PC-3 (cell line): ENCODE data around the gene CFL1. TPM values are rescaled to one million over a fixed set of nuclear protein-coding genes. Genes with fewer than 3 reads are reported as not detected.
"Not testable (repeated sequence)": the region's sequence is repeated elsewhere in the genome, so short reads cannot be mapped to it uniquely, and the experiment has no call there.

Experiments
- ATAC-seq: fragments of 200-7000 bp; cut with Tn5 transposase; 2 replicates; pipeline ENCODE4 v1.9.1; 2020; ENCODE audit warnings: mild to moderate bottlenecking, moderate library complexity
- BruUV-seq: library from RNA; stranded (reverse); fragments of 400-500 nt; replicated peaks from 2 replicates; lab custom pipeline; 2021; lab: Mats Ljungman, UMichigan
- CTCF ChIA-PET: fragments of 300-600 bp; sonication (Branson Sonifier 250); formaldehyde crosslinking; loops from one replicate; lab custom pipeline; 2022; ENCODE audit warnings: antibody characterized with exemption; lab: Charles Lee
- POLR2A ChIA-PET: fragments of 300-600 bp; sonication (Branson Sonifier 250); formaldehyde crosslinking; loops from one replicate; lab custom pipeline; 2022; ENCODE audit warnings: antibody characterized with exemption; ENCODE audit not compliant: unreplicated experiment; lab: Charles Lee
- DNase-seq: peaks from one replicate; pipeline ENCODE4 v3.0.0-alpha.2; 2015
- H2AFZ ChIP-seq: fragments of 300-600 bp; sonication (generic); 2 replicates; pipeline ENCODE4 v1.6.0; 2016; ENCODE audit warnings: antibody characterized with exemption, low read length
- H3F3A ChIP-seq: fragments of 300-600 bp; sonication (generic); one replicate; pipeline ENCODE4 v1.6.0; 2017; ENCODE audit warnings: antibody characterized with exemption, low read length, control low read depth, mild to moderate bottlenecking; ENCODE audit not compliant: unreplicated experiment
- H3K27ac ChIP-seq: fragments of 300-600 bp; sonication (generic); 2 replicates; pipeline ENCODE4 v1.5.1; 2016; ENCODE audit warnings: mild to moderate bottlenecking, low read length
- H3K27me3 ChIP-seq: fragments of 300-600 bp; sonication (generic); 2 replicates; pipeline ENCODE4 v1.6.1; 2016; ENCODE audit warnings: low read length, mixed read lengths
- H3K36me3 ChIP-seq: fragments of 300-600 bp; sonication (generic); 2 replicates; pipeline ENCODE4 v1.6.1; 2016; ENCODE audit warnings: low read depth, mixed run types, low read length, mixed read lengths
- H3K4me1 ChIP-seq: fragments of 300-600 bp; sonication (generic); 2 replicates; pipeline ENCODE4 v1.5.1; 2016; ENCODE audit warnings: low read length; ENCODE audit not compliant: insufficient read depth
- H3K4me2 ChIP-seq: fragments of 300-600 bp; sonication (generic); 2 replicates; pipeline ENCODE4 v1.6.0; 2016; ENCODE audit warnings: low read length
- H3K4me3 ChIP-seq: fragments of 300-600 bp; sonication (generic); 2 replicates; pipeline ENCODE4 v1.5.1; 2016; ENCODE audit warnings: mild to moderate bottlenecking, low read length, mixed read lengths
- H3K79me2 ChIP-seq: fragments of 300-600 bp; sonication (generic); 2 replicates; pipeline ENCODE4 v1.6.1; 2017; ENCODE audit warnings: low read length, mixed read lengths
- H3K9ac ChIP-seq: fragments of 300-600 bp; sonication (generic); 2 replicates; pipeline ENCODE4 v1.6.0; 2016; ENCODE audit warnings: mild to moderate bottlenecking, low read length
- H3K9me2 ChIP-seq: fragments of 300-600 bp; sonication (generic); replicated peaks from 2 replicates; pipeline ENCODE4 v1.6.1; 2016; ENCODE audit warnings: mixed run types, low read length, mixed read lengths
- H3K9me3 ChIP-seq: fragments of 300-600 bp; sonication (generic); 2 replicates; pipeline ENCODE4 v1.6.1; 2016; ENCODE audit warnings: low read length, mixed read lengths
- H4K20me1 ChIP-seq: fragments of 300-600 bp; sonication (generic); 2 replicates; pipeline ENCODE4 v1.6.1; 2016; ENCODE audit warnings: low read length, mixed read lengths
- CTCF ChIP-seq: fragments of 300-600 bp; sonication (generic); conservative IDR thresholded peaks from 2 replicates; pipeline ENCODE4 v1.5.1; 2017; ENCODE audit warnings: antibody characterized with exemption, low read depth, mild to moderate bottlenecking, low read length
- EZH2 ChIP-seq: fragments of 300-600 bp; sonication (generic); IDR thresholded peaks from one replicate; pipeline ENCODE4 v1.6.1; 2017; ENCODE audit warnings: antibody characterized with exemption, mild to moderate bottlenecking, low read length; ENCODE audit not compliant: unreplicated experiment
- EZH2phosphoT487 ChIP-seq: fragments of 300-600 bp; sonication (generic); IDR thresholded peaks from 2 replicates; pipeline ENCODE4 v1.6.1; 2018; ENCODE audit warnings: mild to moderate bottlenecking, antibody characterized with exemption, low read length, borderline replicate concordance
- intact Hi-C: fragments of 100-400 bp; cut with micrococcal nuclease; formaldehyde crosslinking; loops from 2 replicates; pipeline ENCODE4 v1.9.0; 2023
- total RNA-seq: library from RNA; depleted of rRNA; stranded (reverse); fragments of >200 nt; gene quantifications from 2 replicates; pipeline ENCODE4 v1.2.3, GENCODE V29; 2014

Gene CFL1
- total RNA-seq, 1 experiment from 2014 or later: 2,710 TPM

- CTCF ChIA-PET: no interaction called here
- Histone ChIP-seq H3K4me3 (peak overlapping the region; percentile 72), H3K27ac (peak overlapping the region; percentile 13; the same call in 1 of the 2 replicates), H3K9me3 (no peaks in the 10 kb centered on the region), H3F3A (peaks cover 64% of the 10 kb centered on the region), H3K4me2 (peak overlapping the region; percentile 96), H3K79me2 (peaks cover 58% of the 10 kb centered on the region), H3K9ac (no peak overlapping the region), H3K9me2 (no peaks in the 10 kb centered on the region), H4K20me1 (peaks cover 58% of the 10 kb centered on the region), H2AFZ (no peak overlapping the region), H3K36me3 (peaks cover 56% of the 10 kb centered on the region), H3K27me3 (no peaks in the 10 kb centered on the region), H3K4me1 (peaks cover 42% of the 10 kb centered on the region)
- POLR2A ChIA-PET: interaction anchor here (0.5 to 0.7 kb wide), 4 partner anchors 9 to 406 kb away, joined by 3 to 5 read pairs (median 3); no protein-coding TSS in a partner anchor
- TF ChIP-seq CTCF: peak; percentile 18; the same call in 1 of the 2 replicates
- no peak for TF ChIP-seq EZH2phosphoT487
- TF ChIP-seq EZH2: no peak
- BruUV-seq: no TSS peak
- no peak for ATAC-seq
- peak; percentile 37 for DNase-seq
- intact Hi-C loops: no loop called here
Observed at GRCh38 chr11:65894034-65894591, 36.1 kb upstream of the CFL1 start.

GRCh38 chr11:65892661-65893317 is 34.8 kb upstream of the CFL1 start:
- Histone ChIP-seq H3K27me3 (no peaks in the 10 kb centered on the region), H3K36me3 (peaks cover 44% of the 10 kb centered on the region), H3K79me2 (peaks cover 49% of the 10 kb centered on the region), H3K4me1 (peaks cover 47% of the 10 kb centered on the region), H3K9me3 (no peaks in the 10 kb centered on the region), H3K4me3 (peak overlapping the region; percentile 72), H3K27ac (peak overlapping the region; percentile 58; the same call in 1 of the 2 replicates), H2AFZ (no peak overlapping the region), H4K20me1 (peaks cover 46% of the 10 kb centered on the region), H3K9ac (no peak overlapping the region), H3F3A (peaks cover 58% of the 10 kb centered on the region), H3K9me2 (no peaks in the 10 kb centered on the region), H3K4me2 (peak overlapping the region; percentile 96)
- ChIA-PET CTCF (no interaction called here), POLR2A (interaction anchor here (0.7 to 4.5 kb wide), 4 partner anchors 10 to 255 kb away, joined by 3 to 35 read pairs (median 19); partner anchors contain the start of gene SIPA1)
- TF ChIP-seq EZH2 (no peak), CTCF (no peak), EZH2phosphoT487 (no peak)
- DNase-seq (peak; percentile 47), ATAC-seq (no peak)
- BruUV-seq: no TSS peak
- intact Hi-C loops: no loop called here

GRCh38 chr11:65892137-65892540 is 34.2 kb upstream of the CFL1 start:
- Histone ChIP-seq H3K36me3 (peaks cover 37% of the 10 kb centered on the region), H3K27ac (peak overlapping the region; percentile 58), H3F3A (peaks cover 52% of the 10 kb centered on the region), H3K79me2 (peaks cover 49% of the 10 kb centered on the region), H3K4me3 (peak overlapping the region; percentile 72), H3K9ac (peak overlapping the region; percentile 48; the same call in 1 of the 2 replicates), H3K4me2 (peak overlapping the region; percentile 96), H4K20me1 (peaks cover 40% of the 10 kb centered on the region), H3K4me1 (peaks cover 52% of the 10 kb centered on the region)
- H2AFZ ChIP-seq, H3K27me3 ChIP-seq, H3K9me2 ChIP-seq, intact Hi-C loops, DNase-seq, CTCF ChIA-PET, BruUV-seq, H3K9me3 ChIP-seq: not testable (repeated sequence)
- POLR2A ChIA-PET: interaction anchor here (1.0 to 4.5 kb wide), 4 partner anchors 8 to 24 kb away, joined by 3 to 35 read pairs (median 22); partner anchors contain the start of gene FOSL1
- ATAC-seq: peak; percentile 0; the same call in 1 of the 2 replicates
